GM19463 (cell line): Measurements from ENCODE around the gene PLIN5.
"Not testable (repeated sequence)": the region's sequence is repeated elsewhere in the genome, so short reads cannot be mapped to it uniquely, and the experiment has no call there.

ENCODE experiments used
- ATAC-seq: cut with Tn5 transposase; IDR thresholded peaks from one replicate; pipeline ENCODE4 v1.9.1; 2021; ENCODE audit warnings: mild to moderate bottlenecking, moderate library complexity; ENCODE audit not compliant: unreplicated experiment

The PLIN5 gene

GRCh38 chr19:4543842-4544647, 9.0 kb upstream of the PLIN5 start:
- ATAC-seq, result no peak

DNA sequence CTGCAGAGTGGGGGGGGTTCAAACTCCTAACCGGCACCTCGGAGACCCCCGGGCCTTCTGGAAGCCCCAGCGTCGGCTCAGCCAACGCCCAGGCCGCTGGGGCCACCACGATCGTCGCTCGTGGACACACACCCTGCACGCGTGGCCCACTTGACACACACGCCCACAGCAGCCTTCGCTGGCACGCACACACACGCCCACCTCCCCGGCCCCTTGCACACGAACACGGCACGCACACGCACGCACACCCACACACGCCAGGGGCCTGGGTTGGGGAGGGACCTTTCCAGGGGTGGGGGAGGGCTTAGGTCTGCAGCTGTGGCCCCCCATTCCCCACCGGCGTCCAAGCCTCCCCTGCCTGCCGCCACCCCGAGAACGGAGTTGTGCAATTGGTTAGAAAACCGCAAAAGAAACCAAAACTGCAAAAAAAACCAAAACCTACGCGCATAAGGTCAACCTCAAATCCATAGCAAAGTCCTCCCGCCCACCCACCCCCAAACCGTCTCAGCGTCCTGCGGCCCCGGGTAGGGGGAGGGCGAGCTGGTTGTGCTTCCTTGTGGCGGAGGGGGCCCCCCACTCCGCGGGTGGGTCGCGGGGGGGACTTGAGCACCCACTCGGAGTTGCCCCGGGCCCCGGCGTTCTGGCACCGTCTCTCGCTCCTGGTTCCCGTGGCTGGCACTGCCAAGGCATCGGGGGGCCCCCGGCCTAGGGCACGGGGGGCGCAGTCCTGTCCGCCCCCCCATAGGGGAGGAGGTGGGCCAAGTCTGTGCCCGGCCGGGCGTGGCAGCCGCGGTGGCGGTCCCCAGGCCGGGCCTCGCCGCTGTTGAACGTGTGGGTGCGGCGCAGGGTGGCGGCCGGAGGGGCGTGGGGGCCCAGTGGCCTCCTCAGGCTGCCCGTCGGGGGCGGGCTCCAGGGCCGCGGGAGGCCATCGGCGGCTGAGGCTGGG, 8.1 kb upstream of the PLIN5 start:
- no peak for ATAC-seq

DNA sequence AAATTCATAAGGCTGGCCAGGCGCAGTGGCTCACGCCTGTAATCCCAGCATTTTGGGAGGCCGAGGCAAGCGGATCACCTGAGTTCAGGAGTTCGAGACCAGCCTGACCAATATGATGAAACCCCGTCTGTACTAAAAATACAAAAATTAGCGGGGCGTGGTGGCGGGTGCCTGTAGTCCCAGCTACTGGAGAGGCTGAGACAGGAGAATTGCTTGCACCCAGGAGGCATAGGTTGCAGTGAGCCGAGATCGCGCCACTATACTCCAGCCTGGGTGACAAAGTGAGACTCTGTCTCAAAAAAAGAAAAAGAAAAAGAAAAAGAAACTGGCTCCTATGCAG, 6.8 kb upstream of the PLIN5 start:
- ATAC-seq, result not testable (repeated sequence)

GRCh38 chr19:4541114-4541805, 6.2 kb upstream of the PLIN5 start:
- no peak for ATAC-seq

DNA sequence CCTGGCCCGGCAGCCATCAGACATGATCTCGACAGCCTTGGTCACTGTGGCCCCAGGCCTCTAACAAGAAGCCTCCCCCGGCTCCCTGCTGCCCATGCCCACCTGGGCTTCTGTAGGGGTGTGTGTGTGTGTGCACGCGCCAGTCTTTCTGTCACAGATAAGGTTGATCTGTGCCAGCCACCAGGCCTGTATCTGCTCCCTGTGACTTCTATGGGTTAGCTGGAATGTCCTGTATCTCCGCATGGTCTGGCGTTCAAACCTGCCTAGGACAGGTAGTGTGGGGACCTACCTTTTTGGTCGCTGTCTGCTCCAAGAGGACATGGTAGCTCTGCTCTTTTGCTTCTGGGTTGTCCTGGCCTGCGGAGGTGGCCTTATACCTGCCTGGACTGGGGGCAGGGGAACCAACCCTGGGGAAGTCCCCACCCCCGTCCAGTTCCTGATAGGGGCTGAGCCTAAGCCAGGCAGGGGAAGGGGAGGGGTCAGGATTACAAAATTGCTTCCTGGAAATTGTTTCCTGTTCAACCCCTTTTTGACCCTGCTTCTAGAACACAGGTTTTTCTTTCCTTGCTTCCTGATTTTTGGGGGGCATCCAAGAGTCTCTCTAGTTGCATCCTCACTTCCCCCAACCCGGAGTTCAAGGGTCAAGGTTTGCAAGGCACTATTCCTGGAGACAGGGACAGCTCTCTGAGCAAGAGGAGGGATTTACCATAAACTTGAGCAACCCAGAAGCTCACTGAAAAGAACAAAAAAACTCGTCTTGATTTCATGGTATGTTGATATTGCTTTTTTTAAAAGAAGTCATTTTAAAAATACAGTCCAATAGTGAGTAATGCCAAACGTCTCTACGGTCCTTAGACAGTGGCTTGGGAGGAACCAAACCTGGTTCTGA, 4.9 kb upstream of the PLIN5 start, which contains the start of gene LRG1:
Gene LRG1, minus strand, starts transcription at position 344 of the 889 bp plus-strand sequence. Its CDS starts 23 bp downstream, at position 321.
- no peak for ATAC-seq

- no peak for ATAC-seq
Observed at GRCh38 chr19:4539169-4539692, 4.2 kb upstream of the PLIN5 start.

DNA sequence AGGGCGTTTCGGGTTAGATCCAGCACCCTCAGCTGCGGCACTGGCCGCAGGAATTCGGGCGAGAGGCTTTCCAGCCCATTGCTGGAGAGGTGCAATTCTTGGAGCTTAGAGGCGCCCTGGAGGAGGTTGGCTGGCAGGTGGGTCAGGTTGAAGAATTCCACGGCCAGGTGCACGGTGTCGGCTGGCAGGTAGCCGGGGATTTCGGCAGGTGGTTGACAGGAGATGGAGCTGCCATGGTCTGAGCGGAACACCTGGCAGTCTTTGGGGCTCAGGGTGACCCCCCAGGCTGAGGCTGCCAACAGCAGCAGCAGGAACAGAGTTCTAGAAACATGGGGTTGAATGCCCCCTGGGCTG, 3.6 kb upstream of the PLIN5 start:
- no peak for ATAC-seq

- no peak for ATAC-seq
Observed at GRCh38 chr19:4537953-4538600, 3.1 kb upstream of the PLIN5 start.

GRCh38 chr19:4536798-4537197, 1.8 kb upstream of the PLIN5 start:
- ATAC-seq, result no peak

DNA sequence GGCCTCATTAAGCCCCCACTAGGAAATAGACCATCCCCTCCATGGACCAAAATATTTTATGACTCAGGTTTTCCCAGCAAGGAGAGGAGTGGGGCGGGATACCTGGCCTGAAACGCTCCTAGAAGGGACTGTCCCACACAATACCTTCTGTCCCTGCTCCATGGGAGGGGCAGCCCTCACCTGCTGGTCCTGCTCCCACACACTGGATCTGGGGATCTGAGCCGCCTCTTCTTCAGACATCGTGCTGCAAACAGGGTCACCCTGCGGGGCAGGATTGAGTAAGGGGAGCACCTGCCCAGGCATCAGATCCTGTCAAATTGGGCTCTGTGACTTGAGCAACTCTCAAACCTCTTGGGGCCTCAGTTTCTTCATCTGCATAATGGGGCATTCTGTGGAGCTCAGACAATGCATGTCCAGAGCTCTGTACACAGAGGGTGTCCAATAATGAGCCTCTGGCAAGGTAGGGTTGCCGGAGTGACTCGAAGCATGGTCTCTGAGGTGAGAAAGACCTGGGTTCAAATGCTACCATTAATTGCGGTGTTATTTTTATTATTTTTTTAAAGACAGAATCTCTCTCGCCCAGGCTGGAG, 1.1 kb downstream of the PLIN5 start:
- no peak for ATAC-seq

- ATAC-seq, result no peak
Observed at GRCh38 chr19:4533334-4533733, 1.7 kb downstream of the PLIN5 start.

DNA sequence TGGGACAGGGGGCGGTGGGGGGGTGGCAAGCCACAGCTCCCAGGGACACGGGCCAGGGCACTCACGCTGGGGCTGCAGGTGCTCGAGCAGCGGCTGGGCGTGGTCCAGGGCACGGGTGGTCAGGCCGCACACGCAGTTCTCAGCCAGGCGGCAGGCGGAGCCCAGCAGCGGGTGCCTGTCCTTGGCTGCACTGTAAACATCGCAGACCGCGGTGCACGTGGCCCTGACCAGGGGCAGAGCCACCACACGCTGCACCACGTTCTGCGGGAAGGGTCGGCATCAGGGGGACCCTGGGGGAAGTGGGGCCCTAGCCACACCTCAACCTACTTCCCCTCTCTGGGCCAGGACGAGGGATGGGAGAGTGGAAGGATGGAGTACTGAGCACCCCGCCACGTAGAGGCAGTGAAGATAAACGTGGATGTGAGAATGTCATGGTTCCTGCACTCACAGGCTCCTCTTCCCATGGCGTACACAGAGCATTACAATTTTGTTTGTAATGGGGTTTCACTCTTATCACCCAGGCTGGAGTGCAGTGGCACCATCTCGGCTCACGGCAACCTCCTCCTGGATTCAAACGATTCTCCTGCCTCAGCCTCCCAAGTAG, 3.4 kb downstream of the PLIN5 start:
- no peak for ATAC-seq

DNA sequence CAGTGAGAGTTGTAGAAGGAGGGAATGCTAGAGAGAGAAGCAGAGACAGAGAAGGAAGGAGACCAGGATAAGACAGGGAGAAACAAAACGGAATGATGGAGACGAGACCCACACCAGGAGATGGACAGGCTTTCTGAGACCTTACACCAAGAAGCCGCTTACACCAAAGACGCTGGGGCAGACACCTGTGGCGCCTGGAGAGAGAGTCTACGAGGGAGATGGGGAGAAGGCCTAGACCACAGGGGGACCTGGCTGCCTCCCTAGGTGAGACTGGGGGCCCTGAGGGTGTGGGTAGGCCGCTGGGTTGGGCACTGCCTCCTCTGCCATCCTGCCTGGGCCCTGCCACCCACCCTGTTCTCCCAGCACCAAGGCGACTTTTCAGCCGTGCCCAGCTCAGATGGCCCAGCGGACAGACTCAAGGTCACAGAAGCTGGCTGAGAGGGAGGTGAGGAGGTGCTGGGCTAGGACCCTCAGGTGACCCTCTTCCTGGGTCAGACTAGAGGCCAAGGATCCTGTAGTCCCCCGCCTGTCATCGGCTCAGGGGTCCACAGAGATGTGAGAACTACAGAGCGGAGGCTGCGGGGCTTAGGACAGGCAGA, 5.0 kb downstream of the PLIN5 start:
- no peak for ATAC-seq

DNA sequence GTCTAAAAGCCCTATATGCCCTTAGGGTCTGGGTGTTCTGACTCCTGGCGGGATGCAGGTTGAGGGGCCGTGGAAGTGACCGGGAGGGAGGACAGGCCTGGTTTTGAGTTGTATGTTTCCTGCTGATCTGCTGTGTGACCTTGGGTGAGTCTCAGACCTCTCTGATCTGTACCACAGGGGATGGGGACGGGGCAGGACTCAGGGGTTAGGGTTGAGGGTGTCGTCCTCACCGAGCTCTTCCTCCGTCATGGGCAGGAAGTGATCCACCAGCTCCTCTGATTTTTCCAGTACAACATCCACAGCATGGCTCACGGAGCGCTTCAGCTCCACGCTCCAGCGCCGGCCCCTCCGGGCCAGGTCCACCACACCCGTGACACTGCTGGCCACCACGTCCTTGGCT, 6.2 kb downstream of the PLIN5 start:
- ATAC-seq, result no peak

- not testable (repeated sequence) for ATAC-seq
Observed at GRCh38 chr19:4527377-4527776, 7.6 kb downstream of the PLIN5 start.

GRCh38 chr19:4525563-4526002, 9.4 kb downstream of the PLIN5 start:
- ATAC-seq, result no peak

GRCh38 chr19:4524808-4525562, 10.0 kb downstream of the PLIN5 start:
- ATAC-seq, result no peak
